ENCODE results near the gene PPFIA2.

DNA sequence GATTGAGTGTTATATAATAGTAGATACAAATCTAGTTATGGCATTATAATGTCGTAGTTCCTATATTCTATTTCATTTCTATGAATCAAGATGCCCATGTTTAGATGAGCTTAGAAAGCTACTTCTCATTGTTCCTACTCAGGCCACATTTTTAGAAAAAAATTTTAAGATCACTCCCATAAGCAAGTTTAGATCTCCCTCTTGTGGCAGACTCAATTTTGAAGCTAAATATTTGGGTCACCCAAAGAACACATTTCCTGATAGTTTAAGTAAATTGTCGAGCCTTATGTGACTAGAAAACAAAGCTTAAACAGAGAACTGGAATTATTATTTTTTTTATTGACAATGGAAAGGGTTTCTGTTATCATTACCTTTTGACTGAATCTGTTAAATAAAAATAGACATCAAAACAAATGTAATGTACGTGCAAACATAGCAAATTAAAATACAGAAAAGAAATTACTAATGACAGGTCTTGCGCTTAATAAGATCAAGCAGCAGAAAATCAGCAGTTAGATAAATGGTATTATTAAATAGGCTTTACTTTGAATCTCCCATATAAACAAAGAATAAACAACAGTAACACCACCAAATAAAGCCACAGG lies 501.1 kb downstream of the PPFIA2 start:
- TF ChIP-seq RAD21 (conservative IDR thresholded peaks at IDR 0.05) (peak; percentile 82), MXI1 (conservative IDR thresholded peaks at IDR 0.05; ENCODE audit: poor library complexity, severe bottlenecking) (no peak), SMC3 (conservative IDR thresholded peaks at IDR 0.05; ENCODE audit: poor library complexity) (peak; percentile 84), EP300 (conservative IDR thresholded peaks at IDR 0.05; ENCODE audit: poor library complexity, severe bottlenecking) (no peak)
- TF ChIP-seq, protein P1, sequence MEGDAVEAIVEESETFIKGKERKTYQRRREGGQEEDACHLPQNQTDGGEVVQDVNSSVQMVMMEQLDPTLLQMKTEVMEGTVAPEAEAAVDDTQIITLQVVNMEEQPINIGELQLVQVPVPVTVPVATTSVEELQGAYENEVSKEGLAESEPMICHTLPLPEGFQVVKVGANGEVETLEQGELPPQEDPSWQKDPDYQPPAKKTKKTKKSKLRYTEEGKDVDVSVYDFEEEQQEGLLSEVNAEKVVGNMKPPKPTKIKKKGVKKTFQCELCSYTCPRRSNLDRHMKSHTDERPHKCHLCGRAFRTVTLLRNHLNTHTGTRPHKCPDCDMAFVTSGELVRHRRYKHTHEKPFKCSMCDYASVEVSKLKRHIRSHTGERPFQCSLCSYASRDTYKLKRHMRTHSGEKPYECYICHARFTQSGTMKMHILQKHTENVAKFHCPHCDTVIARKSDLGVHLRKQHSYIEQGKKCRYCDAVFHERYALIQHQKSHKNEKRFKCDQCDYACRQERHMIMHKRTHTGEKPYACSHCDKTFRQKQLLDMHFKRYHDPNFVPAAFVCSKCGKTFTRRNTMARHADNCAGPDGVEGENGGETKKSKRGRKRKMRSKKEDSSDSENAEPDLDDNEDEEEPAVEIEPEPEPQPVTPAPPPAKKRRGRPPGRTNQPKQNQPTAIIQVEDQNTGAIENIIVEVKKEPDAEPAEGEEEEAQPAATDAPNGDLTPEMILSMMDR (IDR thresholded peaks at IDR 0.05; ENCODE audit: poor library complexity, severe bottlenecking), result peak; percentile 74
- TF ChIP-seq, protein P2, sequence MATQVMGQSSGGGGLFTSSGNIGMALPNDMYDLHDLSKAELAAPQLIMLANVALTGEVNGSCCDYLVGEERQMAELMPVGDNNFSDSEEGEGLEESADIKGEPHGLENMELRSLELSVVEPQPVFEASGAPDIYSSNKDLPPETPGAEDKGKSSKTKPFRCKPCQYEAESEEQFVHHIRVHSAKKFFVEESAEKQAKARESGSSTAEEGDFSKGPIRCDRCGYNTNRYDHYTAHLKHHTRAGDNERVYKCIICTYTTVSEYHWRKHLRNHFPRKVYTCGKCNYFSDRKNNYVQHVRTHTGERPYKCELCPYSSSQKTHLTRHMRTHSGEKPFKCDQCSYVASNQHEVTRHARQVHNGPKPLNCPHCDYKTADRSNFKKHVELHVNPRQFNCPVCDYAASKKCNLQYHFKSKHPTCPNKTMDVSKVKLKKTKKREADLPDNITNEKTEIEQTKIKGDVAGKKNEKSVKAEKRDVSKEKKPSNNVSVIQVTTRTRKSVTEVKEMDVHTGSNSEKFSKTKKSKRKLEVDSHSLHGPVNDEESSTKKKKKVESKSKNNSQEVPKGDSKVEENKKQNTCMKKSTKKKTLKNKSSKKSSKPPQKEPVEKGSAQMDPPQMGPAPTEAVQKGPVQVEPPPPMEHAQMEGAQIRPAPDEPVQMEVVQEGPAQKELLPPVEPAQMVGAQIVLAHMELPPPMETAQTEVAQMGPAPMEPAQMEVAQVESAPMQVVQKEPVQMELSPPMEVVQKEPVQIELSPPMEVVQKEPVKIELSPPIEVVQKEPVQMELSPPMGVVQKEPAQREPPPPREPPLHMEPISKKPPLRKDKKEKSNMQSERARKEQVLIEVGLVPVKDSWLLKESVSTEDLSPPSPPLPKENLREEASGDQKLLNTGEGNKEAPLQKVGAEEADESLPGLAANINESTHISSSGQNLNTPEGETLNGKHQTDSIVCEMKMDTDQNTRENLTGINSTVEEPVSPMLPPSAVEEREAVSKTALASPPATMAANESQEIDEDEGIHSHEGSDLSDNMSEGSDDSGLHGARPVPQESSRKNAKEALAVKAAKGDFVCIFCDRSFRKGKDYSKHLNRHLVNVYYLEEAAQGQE (IDR thresholded peaks at IDR 0.05; ENCODE audit: borderline replicate concordance), result no peak

All from neural cell (in vitro differentiated cells).